ENCODE results near the gene ACKR2. TPM values are rescaled to one million over a fixed set of nuclear protein-coding genes. Genes with fewer than 3 reads are reported as not detected.

The ACKR2 gene
- total and polyA plus RNA-seq, 2 of the 13 experiments (the other 11 are each of a cell fraction or from before 2014, with no cell fraction given), result 1.1 to 1.9 TPM

DNA sequence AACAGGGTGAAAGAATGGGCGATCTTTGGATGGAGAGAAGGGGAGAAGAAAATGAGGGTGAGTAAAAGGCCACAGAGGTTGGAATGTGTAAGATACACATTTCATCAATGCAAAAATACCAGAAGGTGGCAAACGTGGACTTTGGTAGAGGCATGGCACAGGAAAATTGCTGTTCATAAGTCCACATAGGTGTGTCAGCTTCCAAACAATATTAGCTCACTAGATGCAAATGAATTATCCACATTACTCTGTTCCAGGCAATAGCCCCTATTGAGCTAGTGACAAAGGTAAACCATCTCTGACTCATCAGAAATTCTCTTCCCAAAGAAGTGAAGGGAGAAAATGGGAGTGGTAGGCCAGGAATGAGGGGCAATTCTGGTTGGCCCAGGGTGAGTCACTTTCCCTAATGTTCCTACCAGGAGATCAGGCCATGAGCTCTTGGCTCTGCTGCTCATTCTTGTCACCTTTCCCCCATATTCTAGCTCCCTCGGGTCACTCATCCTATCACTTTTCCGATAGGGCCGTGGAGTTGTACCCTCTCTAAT is 19.9 kb downstream of the ACKR2 start (continued):
- TF ChIP-seq ZNF350 (CRISPR knock-in tag; IDR thresholded peaks at IDR 0.05; ENCODE audit: borderline replicate concordance, low read depth) (no peak), ZNF484 (CRISPR knock-in tag; IDR thresholded peaks at IDR 0.05; ENCODE audit: borderline replicate concordance, low read depth) (no peak), TBP (CRISPR knock-in tag; IDR thresholded peaks at IDR 0.05) (no peak), ELF1 (CRISPR knock-in tag; IDR thresholded peaks at IDR 0.05) (no peak), KDM5A (IDR thresholded peaks at IDR 0.05; ENCODE audit: borderline replicate concordance, low read length) (no peak), TMF1 (CRISPR knock-in tag; IDR thresholded peaks at IDR 0.05; ENCODE audit: low read depth) (no peak), AGO2 (optimal IDR thresholded peaks at IDR 0.05; ENCODE audit: low read depth, low read length) (no peak), ZNF3 (CRISPR knock-in tag; IDR thresholded peaks at IDR 0.05) (no peak), MIXL1 (CRISPR knock-in tag; IDR thresholded peaks at IDR 0.05) (peak; percentile 77), JUN (CRISPR knock-in tag; IDR thresholded peaks at IDR 0.05) (peak; percentile 51; the same call in 1 of the 2 replicates), KAT8 (CRISPR knock-in tag; IDR thresholded peaks at IDR 0.05) (peak; percentile 47; the same call in 1 of the 2 replicates), CHD4 (IDR thresholded peaks at IDR 0.05; ENCODE audit: borderline replicate concordance, low read length) (no peak), RBM22 (optimal IDR thresholded peaks at IDR 0.05; ENCODE audit: low read length) (no peak), ZNF317 (CRISPR knock-in tag; IDR thresholded peaks at IDR 0.05) (no peak), ZNF33B (CRISPR knock-in tag; IDR thresholded peaks at IDR 0.05) (no peak), TCF7L2 (IDR thresholded peaks at IDR 0.05; ENCODE audit: low read depth, low read length) (no peak), SIX4 (CRISPR knock-in tag; IDR thresholded peaks at IDR 0.05) (peak; percentile 88), ZNF10 (CRISPR knock-in tag; IDR thresholded peaks at IDR 0.05; ENCODE audit: borderline replicate concordance, low read depth) (no peak), ZFY (CRISPR knock-in tag; IDR thresholded peaks at IDR 0.05) (no peak), SP1 (IDR thresholded peaks at IDR 0.05) (no peak), SP1 (CRISPR knock-in tag; IDR thresholded peaks at IDR 0.05) (no peak)
- TF ChIP-seq, protein P1, sequence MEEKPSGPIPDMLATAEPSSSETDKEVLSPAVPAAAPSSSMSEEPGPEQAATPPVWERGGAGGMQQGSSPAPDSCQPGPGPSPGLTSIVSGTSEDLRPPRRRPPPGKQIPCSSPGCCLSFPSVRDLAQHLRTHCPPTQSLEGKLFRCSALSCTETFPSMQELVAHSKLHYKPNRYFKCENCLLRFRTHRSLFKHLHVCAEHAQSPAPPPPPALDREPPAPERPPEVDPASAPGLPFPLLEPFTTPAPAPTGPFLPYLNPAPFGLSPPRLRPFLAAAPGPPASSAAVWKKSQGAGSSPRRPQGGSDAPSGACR (CRISPR knock-in tag; IDR thresholded peaks at IDR 0.05), result peak; percentile 72; the same call in 1 of the 2 replicates
- TF ChIP-seq, protein P2, sequence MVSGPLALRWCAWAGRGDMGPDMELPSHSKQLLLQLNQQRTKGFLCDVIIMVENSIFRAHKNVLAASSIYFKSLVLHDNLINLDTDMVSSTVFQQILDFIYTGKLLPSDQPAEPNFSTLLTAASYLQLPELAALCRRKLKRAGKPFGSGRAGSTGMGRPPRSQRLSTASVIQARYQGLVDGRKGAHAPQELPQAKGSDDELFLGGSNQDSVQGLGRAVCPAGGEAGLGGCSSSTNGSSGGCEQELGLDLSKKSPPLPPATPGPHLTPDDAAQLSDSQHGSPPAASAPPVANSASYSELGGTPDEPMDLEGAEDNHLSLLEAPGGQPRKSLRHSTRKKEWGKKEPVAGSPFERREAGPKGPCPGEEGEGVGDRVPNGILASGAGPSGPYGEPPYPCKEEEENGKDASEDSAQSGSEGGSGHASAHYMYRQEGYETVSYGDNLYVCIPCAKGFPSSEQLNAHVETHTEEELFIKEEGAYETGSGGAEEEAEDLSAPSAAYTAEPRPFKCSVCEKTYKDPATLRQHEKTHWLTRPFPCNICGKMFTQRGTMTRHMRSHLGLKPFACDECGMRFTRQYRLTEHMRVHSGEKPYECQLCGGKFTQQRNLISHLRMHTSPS (CRISPR knock-in tag; IDR thresholded peaks at IDR 0.05; ENCODE audit: low read depth), result peak; percentile 92
- TF ChIP-seq, protein P3, sequence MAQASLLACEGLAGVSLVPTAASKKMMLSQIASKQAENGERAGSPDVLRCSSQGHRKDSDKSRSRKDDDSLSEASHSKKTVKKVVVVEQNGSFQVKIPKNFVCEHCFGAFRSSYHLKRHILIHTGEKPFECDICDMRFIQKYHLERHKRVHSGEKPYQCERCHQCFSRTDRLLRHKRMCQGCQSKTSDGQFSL (CRISPR knock-in tag; IDR thresholded peaks at IDR 0.05), result no peak
- TF ChIP-seq, protein P4, sequence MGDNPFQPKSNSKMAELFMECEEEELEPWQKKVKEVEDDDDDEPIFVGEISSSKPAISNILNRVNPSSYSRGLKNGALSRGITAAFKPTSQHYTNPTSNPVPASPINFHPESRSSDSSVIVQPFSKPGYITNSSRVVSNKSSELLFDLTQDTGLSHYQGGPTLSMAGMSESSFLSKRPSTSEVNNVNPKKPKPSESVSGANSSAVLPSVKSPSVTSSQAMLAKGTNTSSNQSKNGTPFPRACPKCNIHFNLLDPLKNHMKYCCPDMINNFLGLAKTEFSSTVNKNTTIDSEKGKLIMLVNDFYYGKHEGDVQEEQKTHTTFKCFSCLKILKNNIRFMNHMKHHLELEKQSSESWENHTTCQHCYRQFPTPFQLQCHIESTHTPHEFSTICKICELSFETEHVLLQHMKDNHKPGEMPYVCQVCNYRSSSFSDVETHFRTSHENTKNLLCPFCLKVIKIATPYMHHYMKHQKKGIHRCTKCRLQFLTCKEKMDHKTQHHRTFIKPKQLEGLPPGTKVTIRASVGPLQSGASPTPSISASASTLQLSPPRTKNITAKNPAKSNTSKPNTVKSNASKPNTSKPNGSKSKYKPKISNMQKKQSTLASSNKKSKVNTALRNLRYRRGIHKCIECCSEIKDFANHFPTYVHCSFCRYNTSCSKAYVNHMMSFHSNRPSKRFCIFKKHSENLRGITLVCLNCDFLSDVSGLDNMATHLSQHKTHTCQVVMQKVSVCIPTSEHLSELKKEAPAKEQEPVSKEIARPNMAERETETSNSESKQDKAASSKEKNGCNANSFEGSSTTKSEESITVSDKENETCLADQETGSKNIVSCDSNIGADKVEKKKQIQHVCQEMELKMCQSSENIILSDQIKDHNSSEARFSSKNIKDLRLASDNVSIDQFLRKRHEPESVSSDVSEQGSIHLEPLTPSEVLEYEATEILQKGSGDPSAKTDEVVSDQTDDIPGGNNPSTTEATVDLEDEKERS (CRISPR knock-in tag; IDR thresholded peaks at IDR 0.05), result peak; percentile 56; the same call in 1 of the 2 replicates
- TF ChIP-seq, protein P5, sequence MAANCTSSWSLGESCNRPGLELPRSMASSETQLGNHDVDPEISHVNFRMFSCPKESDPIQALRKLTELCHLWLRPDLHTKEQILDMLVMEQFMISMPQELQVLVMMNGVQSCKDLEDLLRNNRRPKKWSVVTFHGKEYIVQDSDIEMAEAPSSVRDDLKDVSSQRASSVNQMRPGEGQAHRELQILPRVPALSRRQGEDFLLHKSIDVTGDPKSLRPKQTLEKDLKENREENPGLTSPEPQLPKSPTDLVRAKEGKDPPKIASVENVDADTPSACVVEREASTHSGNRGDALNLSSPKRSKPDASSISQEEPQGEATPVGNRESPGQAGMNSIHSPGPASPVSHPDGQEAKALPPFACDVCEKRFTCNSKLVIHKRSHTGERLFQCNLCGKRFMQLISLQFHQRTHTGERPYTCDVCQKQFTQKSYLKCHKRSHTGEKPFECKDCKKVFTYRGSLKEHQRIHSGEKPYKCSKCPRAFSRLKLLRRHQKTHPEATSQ (CRISPR knock-in tag; IDR thresholded peaks at IDR 0.05; ENCODE audit: borderline replicate concordance), result no peak
